GM04503 (cell line): ENCODE data around the gene ARL8A.
"Not testable (repeated sequence)": the region's sequence is repeated elsewhere in the genome, so short reads cannot be mapped to it uniquely, and the experiment has no call there.

Source experiments
- DNase-seq: peaks from one replicate; pipeline ENCODE4 v3.0.0-alpha.2; 2012; ENCODE audit warnings: low read depth

The ARL8A gene

GRCh38 chr1:202173993-202174392 is 29.5 kb upstream of the ARL8A start:
- DNase-seq: no peak

GRCh38 chr1:202172015-202172355 is 27.4 kb upstream of the ARL8A start:
- no peak for DNase-seq

GRCh38 chr1:202171292-202172014 is 26.9 kb upstream of the ARL8A start:
- no peak for DNase-seq

- DNase-seq: no peak
Observed at GRCh38 chr1:202170726-202171125, 26.2 kb upstream of the ARL8A start.

- no peak for DNase-seq
Observed at GRCh38 chr1:202168861-202169260, 24.3 kb upstream of the ARL8A start.

GRCh38 chr1:202167708-202168415 is 23.3 kb upstream of the ARL8A start:
- DNase-seq: no peak

GRCh38 chr1:202167054-202167453 is 22.5 kb upstream of the ARL8A start:
- not testable (repeated sequence) for DNase-seq

- DNase-seq: no peak
Observed at GRCh38 chr1:202165942-202166843, 21.7 kb upstream of the ARL8A start.

- DNase-seq: no peak
Observed at GRCh38 chr1:202165267-202165941, 20.9 kb upstream of the ARL8A start.

- DNase-seq: no peak
Observed at GRCh38 chr1:202164271-202165037, 19.9 kb upstream of the ARL8A start.

- no peak for DNase-seq
Observed at GRCh38 chr1:202163281-202164270, 19.0 kb upstream of the ARL8A start.

- DNase-seq: no peak
Observed at GRCh38 chr1:202162418-202163280, 18.1 kb upstream of the ARL8A start.

- DNase-seq: no peak
Observed at GRCh38 chr1:202162047-202162417, 17.5 kb upstream of the ARL8A start.

- no peak for DNase-seq
Observed at GRCh38 chr1:202161151-202162046, 16.9 kb upstream of the ARL8A start.

GRCh38 chr1:202160377-202160940 is 15.9 kb upstream of the ARL8A start, which contains the start of gene PTPN7:
TSS of gene PTPN7 (minus strand) at chr1:202160602. CDS start at chr1:202159402, 1,200 bp downstream.
- DNase-seq: no peak

GRCh38 chr1:202159534-202160371 is 15.2 kb upstream of the ARL8A start:
- DNase-seq: no peak
